Measurements from ENCODE around the gene ABHD10.
A peak's percentile ranks its signal among the peaks of the same experiment; 100 is the strongest.

ABHD10 gene

DNA sequence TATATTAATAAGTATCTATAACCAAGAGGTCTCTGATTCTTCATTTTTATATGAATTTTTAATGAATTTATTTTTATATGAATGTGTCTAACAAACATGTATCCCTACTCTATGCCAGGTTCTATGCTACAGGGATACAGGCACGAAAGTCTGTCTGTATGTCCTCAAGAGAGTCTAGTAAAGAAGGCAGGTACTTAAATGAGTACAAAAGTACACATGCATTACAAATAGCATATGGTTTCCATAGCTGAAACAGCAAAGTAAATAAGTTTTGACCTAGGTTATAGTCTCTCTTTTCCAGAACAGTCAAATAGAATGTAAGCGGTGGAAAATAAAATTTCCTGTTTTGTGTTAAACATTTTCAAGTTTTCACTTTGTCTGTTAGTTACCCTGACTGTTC is 13.3 kb upstream of the ABHD10 start:
- no peak for DNase-seq (ENCODE audit: low read depth)

- no peak for DNase-seq (ENCODE audit: low read depth)
Observed at GRCh38 chr3:111967068-111967467, 11.8 kb upstream of the ABHD10 start.

GRCh38 chr3:111967651-111968274 is 11.1 kb upstream of the ABHD10 start:
- DNase-seq (ENCODE audit: low read depth), result peak; percentile 50

GRCh38 chr3:111968319-111969054 is 10.3 kb upstream of the ABHD10 start:
- DNase-seq (ENCODE audit: low read depth), result no peak

DNA sequence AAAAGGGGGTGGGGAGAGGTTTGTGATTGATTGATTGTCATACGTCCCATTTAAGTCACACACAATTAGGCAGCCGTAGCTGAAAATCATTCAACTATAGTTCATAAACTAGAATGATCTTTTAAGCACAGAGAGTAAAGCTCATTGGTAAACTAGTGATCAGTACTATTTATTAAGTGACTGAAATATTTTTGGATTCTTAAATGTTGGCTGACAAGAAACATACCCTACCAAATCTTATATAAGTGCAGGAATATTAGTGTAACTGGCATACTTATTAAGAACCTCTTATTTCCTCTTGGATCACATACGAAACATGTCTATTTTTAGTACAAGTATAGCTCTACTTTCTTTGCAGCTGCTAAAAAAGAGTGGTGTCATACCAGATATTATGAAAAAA is 8.4 kb upstream of the ABHD10 start:
- DNase-seq (ENCODE audit: low read depth), result no peak

DNA sequence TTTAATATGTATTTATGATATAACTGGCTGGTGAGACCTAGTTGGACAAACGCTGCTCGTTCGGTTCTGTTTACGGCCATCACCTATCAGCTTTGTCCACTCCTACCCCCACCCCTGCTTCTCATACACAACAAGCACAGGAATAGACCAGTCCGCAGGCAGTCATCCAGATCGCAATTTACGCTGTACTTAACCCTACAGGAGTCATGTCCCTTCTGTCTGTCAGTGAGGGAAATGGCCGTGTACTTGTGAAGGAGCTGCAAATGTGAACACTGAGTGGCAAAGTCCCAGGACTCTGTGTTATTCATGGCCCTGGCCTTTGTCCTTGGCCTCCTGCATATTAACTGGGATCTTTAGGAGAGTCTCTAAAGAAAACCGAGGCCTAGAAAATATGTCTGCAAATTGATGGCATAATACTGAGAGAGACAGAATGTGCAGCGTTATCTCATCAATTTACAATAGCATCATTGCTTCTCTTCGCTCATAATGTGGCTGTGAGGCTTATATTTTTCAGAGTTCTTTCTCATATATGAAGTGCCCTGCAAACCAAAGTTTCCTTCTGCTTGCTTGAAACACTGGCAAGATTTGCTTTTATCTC is 7.2 kb upstream of the ABHD10 start:
- DNase-seq (ENCODE audit: low read depth), result no peak

DNA sequence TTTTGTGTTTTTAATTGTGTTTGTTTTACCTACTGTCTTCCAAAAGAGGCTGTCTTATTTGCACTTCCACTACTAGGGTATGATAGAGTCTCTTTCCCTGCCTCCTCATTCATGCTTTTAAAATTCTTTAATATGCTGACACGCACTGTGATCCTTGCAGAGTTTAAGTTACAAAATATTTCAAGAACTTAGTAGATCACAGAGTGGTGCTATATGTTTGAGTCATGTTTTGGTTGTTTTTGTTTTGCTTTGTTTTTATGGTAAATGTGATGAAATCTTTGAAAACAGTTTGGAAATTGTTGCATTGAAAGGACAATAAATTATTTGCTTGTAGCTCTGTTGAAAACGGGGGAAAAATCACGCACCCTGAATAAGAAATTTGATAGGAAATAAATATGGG is 5.9 kb upstream of the ABHD10 start:
- DNase-seq (ENCODE audit: low read depth), result no peak

- no peak for DNase-seq (ENCODE audit: low read depth)
Observed at GRCh38 chr3:111975131-111975530, 3.7 kb upstream of the ABHD10 start.

- DNase-seq (ENCODE audit: low read depth), result no peak
Observed at GRCh38 chr3:111976254-111976653, 2.6 kb upstream of the ABHD10 start.

GRCh38 chr3:111979434-111980038 is 710 bp downstream of the ABHD10 start:
- DNase-seq (ENCODE audit: low read depth), result no peak

- DNase-seq (ENCODE audit: low read depth), result no peak
Observed at GRCh38 chr3:111980716-111981456, 2.1 kb downstream of the ABHD10 start.

DNA sequence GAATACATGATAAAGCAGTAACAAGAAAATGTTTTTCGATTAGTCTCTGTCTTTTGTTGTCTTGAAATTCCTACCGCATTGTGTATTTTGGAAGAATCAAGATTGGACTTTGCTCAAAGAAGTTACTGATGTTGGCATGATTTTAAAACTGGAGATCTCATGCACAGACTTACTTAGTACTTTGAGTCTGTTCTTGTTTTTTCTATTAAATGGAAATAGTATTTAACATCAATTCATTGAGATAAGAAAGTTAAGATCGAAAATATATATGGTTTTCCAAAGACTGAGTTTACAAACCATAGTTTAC is 2.6 kb downstream of the ABHD10 start:
- no peak for DNase-seq (ENCODE audit: low read depth)

DNA sequence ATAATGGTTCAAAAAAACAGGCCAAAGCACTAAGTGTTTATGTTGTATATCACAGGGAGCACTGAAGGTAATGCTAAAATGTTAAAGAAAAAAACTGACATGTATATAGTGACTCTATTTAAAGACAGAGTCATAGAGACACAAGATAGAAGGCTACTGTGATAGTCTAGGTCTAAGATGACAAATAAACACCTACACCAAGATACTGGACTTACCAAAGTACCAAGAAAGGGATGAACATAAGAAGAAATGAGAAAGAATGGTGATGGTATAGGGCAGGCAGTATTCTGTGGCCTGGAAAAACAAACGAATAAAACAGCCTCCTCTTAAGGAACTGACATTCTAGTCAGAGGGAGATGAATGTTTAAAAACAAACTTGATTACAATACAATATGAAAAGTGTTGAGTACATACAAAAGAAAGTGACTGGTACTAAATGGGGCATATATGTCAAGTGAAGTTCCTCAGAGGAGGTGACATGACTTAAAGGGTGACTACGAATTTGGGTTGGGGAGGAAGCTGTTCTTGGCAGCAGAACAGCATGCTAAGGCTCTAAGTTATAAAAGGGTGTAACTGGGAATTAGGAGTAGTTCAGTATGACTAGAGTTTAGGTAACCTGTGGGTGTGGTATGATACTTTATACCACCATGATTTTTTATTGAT is 5.9 kb downstream of the ABHD10 start:
- DNase-seq (ENCODE audit: low read depth), result no peak

- no peak for DNase-seq (ENCODE audit: low read depth)
Observed at GRCh38 chr3:111986800-111987199, 8.0 kb downstream of the ABHD10 start.

GRCh38 chr3:111989061-111989678 is 10.3 kb downstream of the ABHD10 start:
- no peak for DNase-seq (ENCODE audit: low read depth)

DNA sequence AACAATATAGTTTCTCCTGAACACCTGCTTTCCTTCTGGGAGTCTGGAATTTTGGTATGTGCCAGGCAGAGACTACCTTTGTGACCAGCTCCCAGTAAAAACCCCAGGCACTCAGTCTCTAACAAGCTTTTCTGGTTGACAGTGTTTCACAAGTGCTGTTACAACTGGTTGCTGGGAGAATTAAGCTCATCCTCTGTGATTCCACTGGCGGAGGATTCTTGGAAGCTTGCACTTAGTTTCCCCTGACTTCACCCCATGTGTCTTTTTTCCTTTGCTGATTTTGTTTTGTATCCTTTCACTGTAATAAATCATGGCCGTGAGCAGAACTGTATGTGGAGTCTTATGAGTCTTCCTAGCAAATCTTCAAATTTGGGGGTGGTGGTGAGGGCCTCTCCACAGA is 14.2 kb downstream of the ABHD10 start:
- no peak for DNase-seq (ENCODE audit: low read depth)

- no peak for DNase-seq (ENCODE audit: low read depth)
Observed at GRCh38 chr3:111998636-111999483, 20.0 kb downstream of the ABHD10 start, which contains the start of gene TAGLN3. Gene TAGLN3 (plus strand): TSS chr3:111998922. CDS start chr3:111999423, 501 bp downstream.

DNA sequence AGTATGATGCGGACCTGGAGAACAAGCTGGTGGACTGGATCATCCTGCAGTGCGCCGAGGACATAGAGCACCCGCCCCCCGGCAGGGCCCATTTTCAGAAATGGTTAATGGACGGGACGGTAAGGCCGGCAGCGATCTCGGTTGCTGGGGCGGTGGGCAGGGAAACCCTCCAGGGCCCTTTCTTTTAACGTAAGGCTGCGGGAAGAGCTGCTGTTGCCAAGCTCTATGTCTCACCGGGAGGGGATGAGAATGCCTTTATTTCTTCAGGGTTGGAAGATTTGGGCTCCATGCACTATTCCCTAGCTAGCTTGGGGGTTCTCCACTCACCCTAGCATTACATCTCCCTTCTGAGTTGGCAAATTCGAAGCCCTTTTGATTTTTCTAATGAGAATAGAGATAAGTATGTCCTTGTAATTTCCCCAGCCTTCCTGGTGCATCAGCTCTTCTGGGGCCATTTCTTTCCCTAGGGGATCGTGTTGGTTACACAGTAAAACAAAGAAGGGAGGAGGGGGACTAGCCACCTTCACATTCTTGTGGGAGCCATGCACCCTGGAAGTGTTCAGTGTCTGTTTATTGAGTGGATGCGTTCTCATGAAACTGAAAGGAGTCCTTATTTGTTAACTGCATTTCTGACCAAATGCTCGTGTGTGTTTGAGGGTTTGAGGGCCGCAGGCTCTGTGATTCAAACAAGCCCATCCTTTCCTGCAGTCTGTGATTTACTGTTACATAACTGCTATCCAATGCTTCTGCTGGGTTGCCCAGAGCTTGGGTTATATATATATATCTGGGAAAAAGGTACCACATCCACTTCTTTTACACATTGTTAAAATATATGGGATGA is 20.9 kb downstream of the ABHD10 start:
- no peak for DNase-seq (ENCODE audit: low read depth)

- no peak for DNase-seq (ENCODE audit: low read depth)
Observed at GRCh38 chr3:112000367-112000771, 21.5 kb downstream of the ABHD10 start.

DNA sequence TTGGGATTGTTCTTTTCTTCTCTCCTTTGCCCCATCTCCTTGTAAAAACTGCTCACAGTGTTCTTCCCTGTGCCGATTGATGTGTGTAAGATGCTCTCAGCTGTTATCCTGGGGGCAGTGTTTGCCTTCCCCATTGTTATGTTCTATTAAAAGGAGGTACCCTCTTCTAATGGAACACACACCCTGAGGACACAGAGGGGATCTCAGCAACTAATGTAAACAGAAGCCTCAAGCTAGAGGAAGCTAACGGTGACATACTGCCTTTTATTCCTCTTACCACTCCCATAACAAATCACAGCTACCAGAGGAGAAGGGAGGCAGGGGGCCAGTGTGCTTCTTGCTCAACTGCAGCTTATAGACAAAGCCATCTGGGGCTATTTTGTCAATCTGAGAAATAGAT is 22.1 kb downstream of the ABHD10 start:
- DNase-seq (ENCODE audit: low read depth), result no peak
